GM18505 (cell line): ENCODE data around the gene MGAT3.

Experiments used
- ATAC-seq: cut with Tn5 transposase; IDR thresholded peaks from one replicate; pipeline ENCODE4 v1.9.1; 2021; ENCODE audit not compliant: unreplicated experiment
- POLR2A ChIP-seq: IDR thresholded peaks from 4 replicates; pipeline ENCODE4 v1.6.1; 2011; ENCODE audit warnings: borderline replicate concordance; ENCODE audit not compliant: insufficient read depth, insufficient read length; ENCODE audit errors: extremely low read depth

Gene MGAT3

DNA sequence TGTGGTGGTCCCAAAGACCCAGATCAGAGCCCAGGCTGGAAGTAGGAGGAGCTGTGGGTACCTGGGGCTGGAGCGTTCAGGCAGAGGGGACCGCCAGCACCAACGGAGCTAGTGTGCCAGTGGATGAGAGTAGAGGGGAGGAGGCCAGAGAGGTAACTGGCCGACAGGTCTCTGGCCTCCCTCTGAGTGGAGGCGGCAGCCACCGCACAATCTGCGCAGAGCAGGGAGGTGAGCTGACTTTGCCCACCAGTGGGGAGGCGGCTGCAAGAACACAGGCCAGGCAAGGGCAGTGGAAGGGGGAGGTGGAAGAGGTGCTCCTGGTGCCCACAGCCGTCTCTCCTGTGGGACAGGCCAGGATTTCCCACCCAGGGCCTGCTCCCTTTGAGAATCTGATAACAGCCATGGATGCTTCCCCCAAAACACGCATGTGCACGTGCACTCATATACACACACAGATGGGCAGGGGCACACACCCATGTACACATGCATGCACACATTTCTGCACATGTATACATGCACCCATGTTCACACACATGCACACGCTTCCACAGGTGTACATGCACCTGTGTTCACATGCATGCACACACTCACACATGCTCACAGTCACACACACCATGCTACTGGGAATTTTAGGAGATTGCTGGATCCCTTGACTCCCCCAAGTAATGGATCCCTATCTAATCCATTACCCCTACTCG, 6.4 kb upstream of the MGAT3 start:
- no peak for ATAC-seq
- no peak for TF ChIP-seq POLR2A

GRCh38 chr22:39452740-39453040, 4.1 kb upstream of the MGAT3 start:
- no peak for ATAC-seq
- TF ChIP-seq POLR2A, result no peak

DNA sequence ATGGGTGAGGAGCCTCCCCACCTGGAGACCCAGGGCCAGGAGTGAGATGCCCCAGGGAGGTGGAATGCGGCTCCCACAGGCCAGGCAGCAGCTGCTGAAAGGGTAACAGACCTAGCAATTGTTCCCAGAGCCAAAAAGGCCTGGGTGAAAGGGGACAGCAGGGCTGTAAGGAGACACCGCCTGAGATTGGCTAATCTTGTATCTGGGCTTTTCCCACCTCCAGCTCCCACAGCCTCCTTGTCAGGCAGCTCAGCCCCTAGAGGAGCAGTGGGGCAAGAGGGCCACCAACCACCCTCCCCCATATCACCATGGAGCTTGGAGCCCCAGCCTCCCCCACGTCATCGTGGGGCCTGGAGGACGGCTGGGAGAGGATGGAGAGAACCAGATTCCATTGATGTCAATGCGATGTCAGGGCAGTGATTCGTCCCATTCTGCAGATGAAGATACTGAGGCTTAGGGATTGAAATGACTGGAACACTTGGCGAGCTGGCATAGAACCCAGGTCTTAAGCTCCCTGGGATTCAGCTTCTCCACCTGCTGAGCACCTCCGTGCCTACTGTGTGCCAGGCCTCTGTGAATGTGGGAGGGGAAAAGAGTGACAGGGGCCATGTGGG, 2.9 kb upstream of the MGAT3 start:
- no peak for TF ChIP-seq POLR2A

DNA sequence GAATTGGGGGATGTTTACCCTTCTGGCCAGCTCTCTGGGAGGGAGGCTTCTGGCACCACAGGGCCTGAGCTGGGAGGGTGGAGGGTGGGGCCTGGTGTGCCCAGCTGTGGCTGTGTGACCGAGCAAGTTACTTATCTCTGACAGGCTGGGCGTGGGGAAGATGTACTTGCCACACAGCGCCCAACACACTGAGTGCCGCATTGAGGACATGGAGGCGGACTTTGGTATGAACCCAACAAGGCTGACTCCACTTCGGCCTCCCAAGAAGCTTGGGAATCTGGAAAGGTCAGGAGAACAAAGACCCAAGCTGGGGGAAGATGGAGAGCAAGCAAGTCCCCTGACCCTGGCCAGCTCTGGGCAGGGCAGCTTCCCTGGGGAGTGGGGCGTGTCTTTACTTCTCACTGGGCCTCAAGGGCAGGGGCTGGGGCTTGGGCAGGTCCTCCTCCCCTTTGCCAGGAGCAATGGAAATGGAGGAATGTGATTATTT, 2.4 kb upstream of the MGAT3 start:
- no peak for TF ChIP-seq POLR2A
- no peak for ATAC-seq

More for the DNA sequence above, 2.9 kb upstream of the MGAT3 start:
- no peak for ATAC-seq

- TF ChIP-seq POLR2A, result no peak
- ATAC-seq, result no peak
These were observed 365 bp downstream of the MGAT3 start for GRCh38 chr22:39457198-39457555.

- ATAC-seq, result no peak
- no peak for TF ChIP-seq POLR2A
These were observed 988 bp downstream of the MGAT3 start for GRCh38 chr22:39457556-39458443.

DNA sequence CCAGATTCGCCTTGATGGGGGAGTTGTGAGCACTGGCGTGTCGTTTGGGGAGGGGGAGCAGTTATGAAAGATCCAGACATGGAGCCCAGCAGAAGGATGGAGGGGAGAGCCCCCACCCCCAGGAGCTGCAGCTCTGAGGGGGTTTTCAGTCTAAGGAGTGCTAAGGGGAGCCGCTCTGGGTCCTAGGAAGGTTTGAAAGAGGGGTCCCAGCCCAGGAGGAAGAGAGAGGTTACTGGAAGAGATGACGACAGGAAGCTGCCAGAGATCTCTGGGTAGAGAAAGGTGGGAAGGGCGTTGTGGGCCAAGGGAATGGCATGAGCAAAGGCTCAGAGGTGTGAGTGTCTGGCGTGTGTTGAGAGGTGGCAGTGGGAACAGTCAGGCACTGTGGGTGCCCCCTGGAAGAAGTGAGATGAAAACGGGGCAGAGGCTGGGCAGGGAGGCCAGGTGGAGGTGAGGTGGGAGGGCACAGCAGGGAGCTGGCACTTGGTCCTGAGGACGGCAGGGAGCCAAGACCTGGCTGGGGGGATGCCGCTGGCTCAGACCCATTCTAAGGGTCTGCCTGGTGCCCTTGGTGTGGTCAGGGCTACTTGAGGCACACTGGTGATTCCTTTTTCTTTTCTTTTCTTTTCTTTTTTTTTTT, 1.8 kb downstream of the MGAT3 start:
- no peak for ATAC-seq
- no peak for TF ChIP-seq POLR2A

GRCh38 chr22:39459681-39460080, 2.9 kb downstream of the MGAT3 start:
- no peak for ATAC-seq
- TF ChIP-seq POLR2A, result no peak

DNA sequence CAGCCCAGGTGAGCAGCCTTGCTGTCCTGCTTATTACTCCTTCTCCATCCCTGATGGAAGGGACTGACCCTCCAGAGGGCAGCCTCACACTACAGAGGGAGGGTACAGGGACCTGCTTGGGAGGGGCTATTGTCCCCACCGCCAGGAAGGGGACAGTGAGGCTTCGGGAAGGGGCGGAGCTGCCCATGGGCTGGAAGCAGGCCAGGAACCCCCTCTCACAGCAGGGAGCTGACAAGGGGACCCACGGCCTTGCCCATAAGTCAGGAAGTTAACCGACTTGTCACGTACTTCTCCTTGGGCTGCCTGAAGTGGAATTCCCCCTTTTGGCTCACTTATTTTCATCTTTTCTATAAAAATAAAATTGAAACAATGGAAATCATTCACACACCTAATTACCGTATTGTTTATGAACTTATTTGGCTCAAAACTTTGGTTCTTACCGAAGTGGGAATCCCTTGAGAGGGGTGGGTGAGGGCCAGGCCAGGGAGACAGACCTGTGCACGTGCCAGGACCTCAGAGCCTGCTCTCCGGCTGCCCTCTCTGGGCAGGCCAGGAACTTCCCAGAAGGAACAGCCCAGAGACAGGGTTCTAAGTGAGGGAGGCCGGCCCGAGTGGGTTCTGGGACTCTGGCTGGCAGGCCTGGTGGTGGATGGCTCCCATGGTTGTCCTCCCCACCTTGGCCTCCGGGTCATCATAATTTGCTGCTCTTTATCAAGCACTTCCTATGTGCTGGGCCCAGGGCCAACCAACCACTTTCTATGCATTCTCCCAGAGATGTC, 5.8 kb downstream of the MGAT3 start:
- TF ChIP-seq POLR2A, result no peak
- ATAC-seq, result no peak

DNA sequence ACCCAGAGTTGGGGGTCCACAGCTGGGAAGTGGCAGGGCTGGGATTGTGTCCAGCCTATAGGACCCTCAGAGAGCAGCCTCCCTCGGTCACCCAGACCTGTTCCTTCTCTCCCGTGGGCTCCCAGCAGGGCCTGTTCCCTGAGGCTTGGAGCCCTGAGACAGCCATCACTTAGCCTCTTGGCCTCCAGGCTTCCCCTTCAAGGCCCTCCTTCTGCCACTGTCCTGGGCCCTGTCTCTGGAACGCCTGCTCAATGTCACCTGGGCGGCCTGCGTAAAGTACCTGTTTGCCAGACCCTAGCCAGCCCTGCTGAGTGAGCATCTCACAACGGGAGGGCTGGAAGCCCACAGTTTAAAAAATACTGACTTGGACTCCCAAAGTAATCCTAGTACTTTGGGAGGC, 6.5 kb downstream of the MGAT3 start:
- no peak for ATAC-seq
- TF ChIP-seq POLR2A, result no peak

DNA sequence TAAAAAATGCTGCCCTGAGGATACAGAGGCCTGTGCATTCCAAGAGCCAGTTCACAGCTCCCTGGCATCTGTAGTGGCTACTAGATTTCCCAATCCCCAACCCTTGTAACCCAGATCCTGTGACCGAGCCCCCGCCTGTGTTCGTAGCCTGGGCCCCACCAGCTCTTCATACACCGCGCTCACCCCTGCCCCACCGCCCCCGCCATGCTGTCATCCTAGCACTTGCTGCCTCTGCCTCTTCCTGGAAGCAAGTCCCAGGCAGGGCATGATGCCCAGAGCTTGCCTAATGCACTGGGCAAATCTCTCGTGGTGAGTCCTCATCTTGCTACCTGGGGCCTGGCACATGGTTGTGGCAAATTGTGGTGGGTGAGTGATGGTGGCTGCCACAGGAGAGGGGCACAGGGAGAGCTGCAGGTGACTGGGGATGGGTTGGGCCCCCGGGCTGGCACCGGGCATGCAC, 7.1 kb downstream of the MGAT3 start:
- no peak for ATAC-seq
- no peak for TF ChIP-seq POLR2A

DNA sequence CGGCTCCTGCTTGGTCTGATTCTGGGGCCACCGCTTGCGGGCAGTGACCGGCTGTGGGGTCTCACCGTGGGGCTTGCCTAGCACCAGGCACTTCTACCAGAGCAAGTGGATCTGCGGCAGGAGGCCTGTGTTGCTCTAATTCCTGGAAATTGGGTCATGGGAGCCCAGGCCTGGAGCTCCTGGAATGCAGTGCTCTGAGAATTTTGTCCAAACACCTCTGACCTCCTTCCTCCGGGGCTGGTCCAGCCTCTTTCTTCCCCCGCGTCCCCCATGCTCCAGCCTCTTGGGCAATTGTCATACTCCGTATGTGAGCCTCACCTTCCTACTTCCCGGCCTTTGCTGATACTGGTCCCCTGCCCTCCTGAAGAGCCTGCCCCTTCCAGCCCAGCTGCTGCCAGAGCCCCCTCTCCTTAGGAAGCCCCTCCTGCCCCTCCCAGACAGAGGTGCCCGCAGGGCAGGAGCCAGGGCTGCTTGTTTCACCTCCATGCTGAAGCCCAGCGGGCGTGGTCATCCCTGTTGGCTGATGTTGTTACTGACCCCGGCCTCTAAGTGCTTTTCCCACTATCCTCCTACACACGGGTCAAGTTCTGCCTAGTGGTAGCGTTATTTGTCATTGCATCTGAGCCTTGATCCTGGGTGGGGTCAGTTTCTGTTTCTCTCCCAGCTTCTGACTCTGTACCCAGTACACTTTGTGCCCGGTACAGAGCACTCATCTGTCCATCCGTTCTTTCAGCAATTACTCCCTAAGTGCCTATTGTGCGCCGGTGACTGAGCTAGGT, 9.6 kb downstream of the MGAT3 start:
- TF ChIP-seq POLR2A, result no peak
- ATAC-seq, result no peak
